Chondrocyte (in vitro differentiated cells): ENCODE measurements around the gene EXOC7. TPM values are rescaled to one million over a fixed set of nuclear protein-coding genes. Genes with fewer than 3 reads are reported as not detected.
A peak's percentile ranks its signal among the peaks of the same experiment; 100 is the strongest.

Source experiments
- DNase-seq: peaks from one replicate; pipeline ENCODE4 v3.0.0; 2021; ENCODE audit warnings: mixed read lengths, low spot score
- H3K27ac Mint-ChIP-seq: one replicate; pipeline ENCODE4 v1.8.0; 2021; ENCODE audit warnings: mild to moderate bottlenecking, moderate library complexity, mixed read lengths; ENCODE audit not compliant: unreplicated experiment
- H3K27me3 Mint-ChIP-seq: 2 replicates; pipeline ENCODE4 v1.8.0; 2021; ENCODE audit warnings: low read depth, mixed read lengths
- H3K36me3 Mint-ChIP-seq: 2 replicates; pipeline ENCODE4 v1.8.0; 2021; ENCODE audit warnings: low read depth, mixed read lengths
- H3K4me1 Mint-ChIP-seq: 2 replicates; pipeline ENCODE4 v1.8.0; 2021; ENCODE audit warnings: low read depth, mild to moderate bottlenecking, mixed read lengths
- H3K4me3 Mint-ChIP-seq: one replicate; pipeline ENCODE4 v1.8.0; 2021; ENCODE audit warnings: mild to moderate bottlenecking, moderate library complexity, mixed read lengths; ENCODE audit not compliant: unreplicated experiment
- H3K9me3 Mint-ChIP-seq: 2 replicates; pipeline ENCODE4 v1.8.0; 2021; ENCODE audit warnings: low read depth, mixed read lengths
- total RNA-seq: library from RNA; stranded (reverse); gene quantifications from 3 replicates; pipeline ENCODE4 v1.2.1, GENCODE V29; 2021
- TF ChIP-seq, protein P1 (sequence below): fragments of 200-600 bp; sonication (generic); IDR thresholded peaks from 2 replicates; pipeline ENCODE4 v1.5.0; 2021; ENCODE audit warnings: antibody characterized with exemption, mild to moderate bottlenecking, moderate library complexity

Gene EXOC7
- total RNA-seq, 1 donor from 2014 or later, result 131 TPM

DNA sequence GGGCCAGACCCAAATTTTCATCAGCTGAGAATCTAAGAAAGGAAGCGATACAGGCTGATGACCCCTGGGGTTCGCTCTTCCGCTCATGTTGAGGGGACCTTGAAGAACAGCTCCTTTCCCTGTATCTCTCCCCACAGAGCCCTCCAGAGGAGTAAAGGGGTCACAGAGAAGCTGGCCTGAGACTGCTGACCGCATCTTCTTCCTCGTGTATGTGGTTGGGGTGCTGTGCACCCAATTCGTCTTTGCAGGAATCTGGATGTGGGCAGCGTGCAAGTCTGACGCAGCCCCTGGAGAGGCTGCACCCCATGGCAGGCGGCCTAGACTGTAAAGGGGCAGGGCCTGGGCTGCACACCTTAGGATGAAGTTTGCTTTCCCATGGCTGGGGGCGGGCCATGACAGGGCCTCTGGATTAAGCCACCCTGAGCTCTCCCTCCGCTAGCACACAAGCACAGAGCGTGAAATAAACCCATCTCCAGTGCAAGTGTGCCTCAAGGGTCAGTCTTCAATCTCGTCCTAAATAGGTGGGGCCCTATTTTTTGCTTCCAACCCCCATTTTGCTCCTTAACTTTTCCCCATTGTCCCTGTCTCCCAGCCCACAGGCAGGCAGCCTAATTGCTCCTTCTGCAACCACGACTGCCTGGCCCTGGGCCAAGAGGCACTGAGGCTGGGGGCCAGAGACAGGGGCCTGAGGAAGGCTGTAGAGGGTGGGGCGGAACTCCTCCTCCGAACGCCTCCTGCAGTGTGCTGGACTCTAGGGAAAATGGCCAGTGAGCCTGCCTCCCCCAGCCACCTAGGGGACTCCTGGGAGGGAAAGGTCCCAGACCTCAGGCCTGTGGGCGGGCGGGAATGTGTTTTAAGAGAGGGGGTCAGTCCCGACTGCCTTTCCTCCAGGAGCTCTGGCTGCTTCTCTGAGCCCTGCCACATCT, 21.0 kb downstream of the EXOC7 start:
- no peak overlapping the region for H3K27ac Mint-ChIP-seq

DNA sequence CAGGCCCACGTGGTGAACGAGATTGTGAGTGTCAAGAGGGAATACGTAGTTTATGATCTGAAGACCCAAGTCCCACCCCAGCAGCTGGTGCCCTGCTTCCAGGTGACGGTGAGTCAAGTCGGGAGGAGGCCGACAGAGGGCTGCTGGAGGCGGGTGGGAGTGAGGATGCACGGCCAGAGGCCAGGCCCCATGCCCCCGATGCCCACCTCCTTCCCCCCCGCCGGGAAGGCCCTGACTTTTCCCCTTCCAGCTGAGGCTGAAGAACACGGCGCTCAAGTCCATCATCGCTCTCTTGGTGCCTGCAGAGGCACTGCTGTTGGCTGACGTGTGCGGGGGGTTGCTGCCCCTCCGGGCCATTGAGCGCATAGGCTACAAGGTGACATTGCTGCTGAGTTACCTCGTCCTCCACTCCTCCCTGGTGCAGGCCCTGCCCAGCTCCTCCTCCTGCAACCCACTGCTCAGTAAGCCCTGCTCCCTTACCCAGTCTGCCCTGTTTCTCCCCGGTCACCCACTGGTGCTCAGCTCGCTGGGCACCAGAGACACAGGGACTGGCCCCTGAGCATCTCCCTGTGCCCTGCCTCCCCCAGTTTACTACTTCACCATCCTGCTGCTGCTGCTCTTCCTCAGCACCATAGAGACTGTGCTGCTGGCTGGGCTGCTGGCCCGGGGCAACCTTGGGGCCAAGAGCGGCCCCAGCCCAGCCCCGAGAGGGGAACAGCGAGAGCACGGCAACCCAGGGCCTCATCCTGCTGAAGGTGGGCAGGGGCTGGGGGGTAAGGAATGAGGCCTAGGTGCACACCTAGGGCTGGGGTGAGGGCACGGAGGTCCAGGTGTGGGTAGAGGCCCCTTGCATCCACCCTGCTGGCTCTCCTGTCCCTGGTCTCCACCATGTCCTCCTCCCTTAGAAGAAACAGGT, 22.0 kb downstream of the EXOC7 start:
- Mint-ChIP-seq H3K4me1 (peaks cover 3% of the 10 kb centered on the region), H3K36me3 (peaks cover 19% of the 10 kb centered on the region), H3K27ac (no peak overlapping the region), H3K27me3 (peaks cover 32% of the 10 kb centered on the region), H3K4me3 (no peak overlapping the region), H3K9me3 (no peaks in the 10 kb centered on the region)
- DNase-seq, result peak; percentile 72
- TF ChIP-seq, protein P1, sequence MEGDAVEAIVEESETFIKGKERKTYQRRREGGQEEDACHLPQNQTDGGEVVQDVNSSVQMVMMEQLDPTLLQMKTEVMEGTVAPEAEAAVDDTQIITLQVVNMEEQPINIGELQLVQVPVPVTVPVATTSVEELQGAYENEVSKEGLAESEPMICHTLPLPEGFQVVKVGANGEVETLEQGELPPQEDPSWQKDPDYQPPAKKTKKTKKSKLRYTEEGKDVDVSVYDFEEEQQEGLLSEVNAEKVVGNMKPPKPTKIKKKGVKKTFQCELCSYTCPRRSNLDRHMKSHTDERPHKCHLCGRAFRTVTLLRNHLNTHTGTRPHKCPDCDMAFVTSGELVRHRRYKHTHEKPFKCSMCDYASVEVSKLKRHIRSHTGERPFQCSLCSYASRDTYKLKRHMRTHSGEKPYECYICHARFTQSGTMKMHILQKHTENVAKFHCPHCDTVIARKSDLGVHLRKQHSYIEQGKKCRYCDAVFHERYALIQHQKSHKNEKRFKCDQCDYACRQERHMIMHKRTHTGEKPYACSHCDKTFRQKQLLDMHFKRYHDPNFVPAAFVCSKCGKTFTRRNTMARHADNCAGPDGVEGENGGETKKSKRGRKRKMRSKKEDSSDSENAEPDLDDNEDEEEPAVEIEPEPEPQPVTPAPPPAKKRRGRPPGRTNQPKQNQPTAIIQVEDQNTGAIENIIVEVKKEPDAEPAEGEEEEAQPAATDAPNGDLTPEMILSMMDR, result no peak

More for the DNA sequence above, 21.0 kb downstream of the EXOC7 start:
- H3K36me3 Mint-ChIP-seq, result peaks cover 23% of the 10 kb centered on the region
- peak; percentile 79 for DNase-seq
- TF ChIP-seq, protein P1, result no peak
- H3K4me3 Mint-ChIP-seq, result no peak overlapping the region
- no peaks in the 10 kb centered on the region for H3K9me3 Mint-ChIP-seq
- peaks cover 3% of the 10 kb centered on the region for H3K4me1 Mint-ChIP-seq
- peaks cover 21% of the 10 kb centered on the region for H3K27me3 Mint-ChIP-seq

DNA sequence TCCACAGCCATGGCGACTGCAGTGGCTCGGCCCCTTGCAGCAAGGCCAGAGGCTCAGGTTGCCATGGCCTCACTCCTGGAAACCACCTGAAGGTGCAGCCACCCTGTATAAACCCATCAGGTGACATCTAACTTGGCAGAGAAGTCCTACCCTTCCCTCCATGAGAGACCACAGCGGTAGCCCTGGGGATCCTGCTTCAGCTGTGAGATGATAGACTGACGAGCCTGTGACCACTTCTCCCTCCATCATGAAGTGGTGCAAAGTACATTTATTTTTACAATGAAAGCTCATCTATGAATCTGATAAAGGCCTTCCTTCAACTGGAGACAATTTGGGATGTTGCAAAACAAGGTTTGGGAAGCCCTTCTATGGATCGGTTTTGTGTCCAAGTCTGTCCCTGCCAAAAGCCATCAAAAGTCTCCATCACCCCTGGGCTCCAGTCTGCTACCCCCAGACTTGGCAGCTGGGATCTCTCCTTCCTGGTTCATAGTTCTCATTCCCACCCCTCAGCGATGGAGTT, 22.8 kb downstream of the EXOC7 start:
- peaks cover 3% of the 10 kb centered on the region for H3K4me1 Mint-ChIP-seq
- H3K9me3 Mint-ChIP-seq, result no peaks in the 10 kb centered on the region
- no peak overlapping the region for H3K27ac Mint-ChIP-seq
- H3K27me3 Mint-ChIP-seq, result peaks cover 38% of the 10 kb centered on the region
- no peak for DNase-seq
- no peak overlapping the region for H3K4me3 Mint-ChIP-seq
- TF ChIP-seq, protein P1, result no peak
- H3K36me3 Mint-ChIP-seq, result peaks cover 18% of the 10 kb centered on the region

DNA sequence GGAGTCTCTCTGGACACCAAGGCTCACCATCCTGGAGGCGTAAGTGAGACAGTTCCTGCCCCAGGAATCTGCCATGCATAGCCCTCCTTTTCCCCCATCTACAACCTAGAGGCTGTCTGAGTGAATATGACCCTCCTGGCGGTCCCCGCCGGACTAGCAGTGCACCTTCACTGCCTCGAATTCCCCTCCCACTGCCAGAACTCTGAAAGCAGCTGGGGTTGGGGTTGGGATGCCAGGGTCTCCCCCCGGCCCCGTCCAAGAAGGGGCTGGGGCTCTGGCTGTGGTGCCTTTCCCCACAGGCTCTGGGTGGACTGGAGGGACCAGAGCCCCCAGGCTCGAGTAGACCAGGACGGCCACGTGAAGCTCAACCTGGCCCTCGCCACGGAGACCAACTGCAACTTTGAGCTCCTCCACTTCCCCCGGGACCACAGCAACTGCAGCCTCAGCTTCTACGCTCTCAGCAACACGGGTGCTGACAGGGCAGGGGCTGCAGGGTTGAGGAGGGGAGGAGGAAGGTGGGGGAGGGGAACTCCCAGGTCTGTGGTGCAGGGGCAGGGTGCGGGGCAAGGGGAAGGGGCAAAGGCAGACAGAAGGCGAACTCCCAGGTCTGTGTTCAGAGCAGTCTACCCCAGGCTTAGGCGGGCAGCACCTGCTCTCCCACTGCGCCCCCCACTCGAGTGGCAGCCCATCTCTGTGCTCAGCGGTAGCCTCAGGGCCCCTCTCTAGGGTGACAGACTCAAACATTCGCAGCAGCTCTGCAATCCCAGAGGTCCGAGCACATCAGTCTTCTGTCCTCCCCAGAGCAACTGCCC, 23.4 kb downstream of the EXOC7 start:
- Mint-ChIP-seq H3K4me3 (no peak overlapping the region), H3K36me3 (peaks cover 15% of the 10 kb centered on the region), H3K27ac (no peak overlapping the region), H3K27me3 (peaks cover 44% of the 10 kb centered on the region), H3K4me1 (peaks cover 9% of the 10 kb centered on the region), H3K9me3 (no peaks in the 10 kb centered on the region)
- TF ChIP-seq, protein P1, result peak; percentile 24
- DNase-seq, result peak; percentile 83
